D341Med (cell line): Measurements from ENCODE around the gene FBXO4.
"Not testable (repeated sequence)": the region's sequence is repeated elsewhere in the genome, so short reads cannot be mapped to it uniquely, and the experiment has no call there.

ENCODE experiments used
- DNase-seq: peaks from one replicate; pipeline ENCODE4 v3.0.0; 2012; ENCODE audit warnings: low spot score

Gene FBXO4

DNA sequence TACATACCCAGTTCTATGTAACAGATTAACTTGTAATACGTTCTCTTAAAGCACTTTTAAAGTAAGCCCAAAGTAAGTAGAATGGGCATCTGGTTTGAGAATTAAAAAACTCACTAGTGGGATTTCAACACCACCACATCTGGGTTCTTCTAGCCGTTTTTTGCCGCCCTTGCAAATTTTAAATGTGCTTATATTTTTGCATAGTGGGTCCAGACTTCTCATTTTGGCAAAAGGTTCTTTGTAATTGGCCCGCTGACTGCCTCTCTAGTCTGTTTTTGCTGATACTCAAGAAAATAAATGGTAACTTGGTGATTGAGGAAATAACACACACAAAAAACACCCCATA is 582 bp upstream of the FBXO4 start:
- DNase-seq: no peak

GRCh38 chr5:41925555-41925951 is 472 bp downstream of the FBXO4 start:
- DNase-seq: no peak

DNA sequence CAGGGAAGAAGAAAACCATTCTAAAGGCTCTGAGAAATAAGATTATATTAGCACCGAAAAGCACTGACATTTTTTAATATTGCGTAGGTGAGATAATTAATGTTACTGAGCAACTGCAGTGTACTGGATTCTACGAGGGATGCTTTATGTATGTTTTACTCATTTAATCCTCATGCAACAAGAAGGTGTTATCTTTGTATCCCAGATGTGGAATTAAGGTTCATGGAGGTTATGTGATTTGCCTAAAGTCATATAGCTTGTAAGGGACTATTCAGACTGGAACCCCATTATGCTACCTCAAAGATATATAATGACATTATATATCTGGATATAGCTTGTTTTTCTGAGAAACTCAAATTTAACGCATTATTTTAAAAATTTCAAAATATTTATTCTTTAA is 2.5 kb downstream of the FBXO4 start:
- DNase-seq: no peak

DNA sequence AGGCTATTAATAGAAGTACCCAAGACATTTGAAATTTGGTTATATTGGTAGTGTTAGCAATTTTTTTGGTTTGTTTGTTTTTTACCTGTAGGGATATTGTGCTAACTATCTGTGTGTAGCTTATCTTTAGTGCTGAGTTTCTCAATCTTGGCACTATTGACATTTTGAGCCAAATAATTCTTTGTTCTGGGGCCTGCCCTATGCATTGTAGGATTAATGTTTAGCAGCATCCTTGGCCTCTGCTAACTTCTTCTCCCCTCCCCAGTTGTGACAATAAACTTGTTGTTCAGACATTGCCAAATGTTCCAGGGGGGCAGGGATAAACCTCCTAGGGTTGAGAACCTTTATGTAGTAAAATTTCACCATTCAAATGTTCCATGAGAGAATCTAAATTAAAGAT is 4.0 kb downstream of the FBXO4 start:
- DNase-seq: no peak

GRCh38 chr5:41932770-41933169 is 7.7 kb downstream of the FBXO4 start:
- no peak for DNase-seq

GRCh38 chr5:41935544-41935943 is 10.5 kb downstream of the FBXO4 start:
- DNase-seq: no peak

- no peak for DNase-seq
These were observed 15.6 kb downstream of the FBXO4 start for GRCh38 chr5:41940641-41941040.

- not testable (repeated sequence) for DNase-seq
These were observed 20.4 kb downstream of the FBXO4 start for GRCh38 chr5:41945332-41945955.

- no peak for DNase-seq
These were observed 26.1 kb downstream of the FBXO4 start for GRCh38 chr5:41951224-41951623.

- DNase-seq: no peak
These were observed 29.2 kb downstream of the FBXO4 start for GRCh38 chr5:41954286-41954685.

- no peak for DNase-seq
These were observed 30.4 kb downstream of the FBXO4 start for GRCh38 chr5:41955432-41956024.

DNA sequence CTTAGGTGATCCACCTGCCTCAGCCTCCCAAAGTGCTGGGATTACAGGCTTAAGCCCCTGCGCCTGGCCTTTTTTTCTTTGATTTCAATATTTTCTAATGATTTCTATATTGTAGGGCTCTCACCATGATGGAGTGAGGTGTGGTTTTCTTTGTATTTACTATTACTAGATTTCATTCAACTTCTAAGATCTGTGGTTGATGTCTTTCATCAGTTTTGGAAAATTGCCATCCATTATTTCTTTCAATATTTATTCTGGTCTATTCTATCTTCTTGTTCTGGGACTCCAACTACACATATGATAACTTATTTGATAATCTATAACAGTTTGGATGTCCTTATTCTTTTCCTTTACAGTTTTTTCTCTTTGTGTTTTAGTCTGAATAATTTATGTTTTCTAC is 31.9 kb downstream of the FBXO4 start:
- DNase-seq: no peak

- no peak for DNase-seq
These were observed 35.4 kb downstream of the FBXO4 start for GRCh38 chr5:41960481-41960880.

DNA sequence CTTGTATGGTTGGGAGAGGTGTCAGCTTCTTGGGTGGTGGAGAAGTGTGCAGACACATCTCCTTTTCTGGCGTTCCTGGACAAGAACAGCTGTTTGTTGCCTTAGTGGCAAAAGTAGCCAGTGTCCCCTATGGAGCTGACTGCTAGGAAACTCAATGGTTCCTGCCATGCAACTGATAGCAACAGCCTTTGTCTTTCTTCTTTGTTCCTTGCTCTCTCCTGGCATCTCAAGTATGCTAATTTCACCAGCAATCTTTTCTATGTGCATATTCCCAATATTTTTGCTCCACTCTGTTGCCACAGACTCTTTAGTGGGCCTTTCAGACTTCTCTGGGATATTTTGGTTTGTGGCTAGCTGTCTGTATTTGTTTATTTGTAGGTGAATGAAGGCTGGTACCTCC is 36.7 kb downstream of the FBXO4 start:
- DNase-seq: no peak

GRCh38 chr5:41962491-41962890 is 37.4 kb downstream of the FBXO4 start:
- DNase-seq: no peak

DNA sequence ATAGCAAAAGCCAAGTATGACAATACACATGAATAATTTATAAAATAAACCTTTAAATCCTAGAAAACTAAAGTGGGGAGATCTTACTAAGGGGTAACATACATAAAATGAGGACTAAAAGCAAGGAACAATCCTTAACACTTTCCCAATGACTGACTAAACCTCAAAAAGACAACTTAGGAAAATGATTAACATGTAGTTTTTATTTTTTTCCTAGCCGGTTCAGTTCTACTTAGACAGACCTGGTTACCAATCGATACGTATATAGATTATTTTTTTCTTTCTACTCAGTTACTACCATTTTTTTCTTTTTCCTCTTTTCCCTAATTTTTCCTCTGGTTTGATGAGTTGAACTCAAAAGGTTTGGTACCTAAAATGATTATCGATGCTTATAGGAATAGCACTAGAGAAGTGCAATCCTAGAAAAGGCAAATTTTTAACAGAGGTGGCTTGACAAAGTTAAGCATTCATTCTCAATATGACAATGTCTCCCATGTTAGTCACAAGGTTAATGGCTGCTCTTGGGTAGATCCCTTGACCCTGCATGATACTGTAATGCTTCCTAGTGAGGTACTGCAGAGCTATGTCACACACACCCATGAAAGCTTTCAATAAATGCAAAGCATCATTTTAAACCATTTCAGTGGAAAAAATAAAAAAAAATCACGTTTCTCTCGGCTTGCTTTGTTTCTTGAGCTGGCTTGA is 41.5 kb downstream of the FBXO4 start:
- no peak for DNase-seq

- DNase-seq: no peak
These were observed 42.3 kb downstream of the FBXO4 start for GRCh38 chr5:41967401-41967800.

DNA sequence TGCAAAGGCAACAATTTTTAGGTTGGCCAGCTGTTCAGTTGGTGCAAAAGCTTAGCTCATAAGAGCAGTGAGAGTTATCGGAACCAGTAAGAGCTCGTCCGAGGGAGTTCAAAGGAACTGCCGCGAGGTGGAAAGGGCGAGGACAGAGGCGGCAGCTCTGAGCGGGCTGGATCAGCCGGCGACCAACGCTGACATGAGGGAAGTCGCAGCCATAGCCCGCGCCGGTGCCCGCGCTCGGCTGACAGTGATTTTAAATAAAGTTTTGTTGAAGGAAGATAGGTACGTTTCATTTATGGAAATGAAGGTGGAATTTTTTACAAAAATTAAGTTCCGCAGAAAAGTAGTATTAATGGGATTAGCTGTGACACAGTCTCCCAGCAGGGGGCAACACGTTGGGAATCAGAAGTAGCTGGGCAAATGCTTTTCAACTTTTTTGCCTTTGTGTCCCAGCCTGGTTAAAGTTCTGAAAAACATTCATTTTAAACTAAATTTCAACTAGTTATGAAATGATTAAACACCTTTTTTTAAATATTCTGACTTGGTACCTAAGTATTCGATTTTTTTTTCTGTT is 43.2 kb downstream of the FBXO4 start:
- DNase-seq: no peak

DNA sequence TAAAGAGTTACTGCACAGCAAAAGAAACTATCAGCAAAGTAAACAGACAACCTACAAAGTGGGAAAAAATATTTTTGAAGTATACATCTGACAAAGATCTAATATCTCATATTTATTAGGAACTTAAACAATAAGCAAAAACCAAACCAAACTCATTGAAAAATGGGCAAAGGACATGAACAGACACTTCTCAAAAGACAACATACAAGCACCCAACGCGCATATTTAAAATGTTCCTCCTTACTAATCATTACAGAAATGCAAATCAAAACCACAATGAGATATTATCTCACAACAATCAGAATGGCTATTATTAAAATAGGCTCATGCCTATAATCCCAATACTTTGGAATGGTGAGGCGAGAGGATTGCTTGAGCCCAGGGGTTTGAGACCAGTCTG is 48.0 kb downstream of the FBXO4 start:
- DNase-seq: no peak

GRCh38 chr5:41973887-41974286 is 48.8 kb downstream of the FBXO4 start:
- DNase-seq: no peak

DNA sequence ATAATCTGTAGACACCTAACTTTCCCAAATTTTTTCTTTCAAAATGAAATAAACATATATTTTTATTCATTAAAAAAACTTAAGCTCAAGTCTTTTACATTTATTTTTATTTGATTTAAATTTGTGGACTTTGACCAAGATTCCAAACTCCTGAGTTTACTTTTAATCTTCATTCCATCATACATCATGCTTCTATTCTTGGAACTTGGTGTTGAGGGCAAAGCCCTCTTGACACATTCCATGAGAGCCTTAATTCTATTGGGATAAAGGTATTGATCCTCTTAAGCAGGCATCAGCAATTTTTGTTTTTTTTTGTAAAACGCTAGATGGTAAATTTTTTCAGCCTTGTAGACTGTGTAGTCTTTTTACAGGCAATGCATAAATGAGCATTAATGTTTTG is 53.6 kb downstream of the FBXO4 start:
- no peak for DNase-seq

- DNase-seq: no peak
These were observed 55.3 kb downstream of the FBXO4 start for GRCh38 chr5:41980396-41980795.

DNA sequence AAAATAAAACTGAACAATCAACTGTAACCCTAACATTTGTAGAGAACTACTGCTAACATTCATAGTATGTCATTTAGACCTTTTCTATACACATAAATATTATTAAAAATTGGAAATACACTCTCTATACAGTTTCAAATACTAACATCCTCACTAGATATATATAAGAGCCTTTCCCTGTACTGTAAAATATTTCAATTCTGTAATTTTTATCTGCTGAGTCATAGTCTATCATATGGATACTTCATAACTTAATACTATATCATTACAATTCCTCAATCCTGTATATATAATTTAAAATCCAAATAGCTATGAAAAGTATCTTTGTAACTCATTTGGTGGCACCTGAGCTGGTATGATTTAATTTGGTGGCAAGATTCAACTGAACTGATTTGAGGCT is 55.8 kb downstream of the FBXO4 start:
- no peak for DNase-seq
